Vagina (tissue), 2 donors: ENCODE measurements around the gene PRDM16. TPM values are rescaled to one million over a fixed set of nuclear protein-coding genes. Genes with fewer than 3 reads are reported as not detected.

ENCODE experiments used
- DNase-seq, 2 donors: peaks; one replicate each; pipeline ENCODE4 v3.0.0-alpha.2; 2017; ENCODE audit errors: extremely low spot score in 2 of 2
- H3K27ac ChIP-seq: fragments of 200-600 bp; sonication (generic); one replicate; pipeline ENCODE4 v1.5.1; 2019
- H3K27me3 ChIP-seq: fragments of 200-600 bp; sonication (generic); one replicate; pipeline ENCODE4 v1.5.1; 2019
- H3K36me3 ChIP-seq, 2 donors: fragments of 200-600 bp; sonication (generic); one replicate each; pipeline ENCODE4 v1.5.1; 2017 to 2019
- H3K4me1 ChIP-seq: fragments of 200-600 bp; sonication (generic); one replicate; pipeline ENCODE4 v1.5.1; 2019
- H3K4me3 ChIP-seq, 2 donors: fragments of 200-600 bp; sonication (generic); 1 replicate in 1 of 2; 2 replicates in 1 of 2; pipeline ENCODE4 v1.5.1; 2016 to 2019
- H3K9me3 ChIP-seq: fragments of 200-600 bp; sonication (generic); one replicate; pipeline ENCODE4 v1.5.1; 2019
- POLR2A ChIP-seq, 2 donors: fragments of 450-650 bp; IDR thresholded peaks; one replicate each; pipeline ENCODE4 v1.6.1; 2017; ENCODE audit warnings: antibody characterized with exemption in 2 of 2, mild to moderate bottlenecking in 2 of 2, moderate library complexity in 2 of 2
- POLR2AphosphoS5 ChIP-seq, 2 donors: sonication (generic); formaldehyde crosslinking; IDR thresholded peaks; one replicate each; pipeline ENCODE4 v1.9.0; 2017; ENCODE audit warnings: antibody characterized with exemption in 2 of 2, mild to moderate bottlenecking in 2 of 2, low read depth in 1 of 2; ENCODE audit not compliant: insufficient read depth in 1 of 2
- intact Hi-C: fragments of 100-400 bp; cut with DNase I; formaldehyde crosslinking; loops from one replicate; pipeline ENCODE4 v1.15.1; 2023
- total RNA-seq: library from RNA; depleted of rRNA; stranded (reverse); fragments of >200 nt; gene quantifications from one replicate; pipeline ENCODE4 v1.2.3, GENCODE V29; 2016
- TF ChIP-seq, protein P1 (sequence below), 3 experiments: fragments of 450-650 bp in 2 of 3; fragments of 200-600 bp in 1 of 3; sonication (generic) in 1 of 3; IDR thresholded peaks; one replicate each; pipeline ENCODE4 v1.5.1; 2017 to 2019; ENCODE audit warnings: antibody characterized with exemption in 3 of 3, mild to moderate bottlenecking in 2 of 3, moderate library complexity in 2 of 3

Gene PRDM16
- total RNA-seq, 1 donor from 2014 or later, result 3.9 TPM

DNA sequence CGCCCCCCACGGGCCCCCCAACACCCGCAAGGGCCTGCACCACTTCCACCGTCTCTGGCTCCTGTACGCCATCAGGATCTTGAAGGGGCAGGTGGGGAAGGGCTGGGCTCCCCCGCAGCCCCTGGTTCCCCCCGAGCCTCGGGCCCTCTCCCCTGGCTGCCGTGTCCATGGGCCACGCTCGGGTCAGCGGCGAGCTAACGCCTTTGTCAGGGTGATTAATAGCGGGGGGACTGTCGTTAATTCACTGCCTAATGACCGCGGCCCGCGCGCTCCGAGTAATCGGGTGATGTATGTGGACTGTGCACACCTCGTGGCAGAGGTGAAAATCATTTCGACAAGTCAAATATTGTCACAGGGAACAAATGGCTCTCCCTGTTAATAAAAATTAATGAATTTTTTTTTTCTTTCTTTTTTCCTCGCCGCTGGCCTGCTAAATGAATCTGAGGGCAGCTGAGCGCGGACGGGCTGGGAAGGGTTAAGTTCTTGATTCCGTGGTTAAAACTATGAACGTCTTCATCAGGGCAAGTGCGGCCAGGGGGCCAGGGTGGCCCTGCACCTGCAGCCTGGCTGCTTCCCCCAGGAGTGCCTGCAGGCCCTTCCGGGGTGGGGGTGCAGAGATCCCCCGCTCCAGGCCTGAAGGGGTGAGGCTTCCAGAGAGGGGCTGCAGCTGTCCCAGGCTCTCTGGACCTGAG, 100.8 kb downstream of the PRDM16 start:
- Histone ChIP-seq H3K36me3 (no peaks in the 10 kb centered on the region), H3K4me3 (no peak overlapping the region), H3K27ac (peak overlapping the region; percentile 76), H3K4me1 (peaks cover 37% of the 10 kb centered on the region), H3K9me3 (no peaks in the 10 kb centered on the region), H3K27me3 (no peaks in the 10 kb centered on the region)
- TF ChIP-seq POLR2AphosphoS5 (IDR thresholded peaks at IDR 0.05; ENCODE audit: insufficient read depth in 1 of 2, low read depth in 1 of 2) (no peak), POLR2A (IDR thresholded peaks at IDR 0.05) (no peak)
- TF ChIP-seq, protein P1, sequence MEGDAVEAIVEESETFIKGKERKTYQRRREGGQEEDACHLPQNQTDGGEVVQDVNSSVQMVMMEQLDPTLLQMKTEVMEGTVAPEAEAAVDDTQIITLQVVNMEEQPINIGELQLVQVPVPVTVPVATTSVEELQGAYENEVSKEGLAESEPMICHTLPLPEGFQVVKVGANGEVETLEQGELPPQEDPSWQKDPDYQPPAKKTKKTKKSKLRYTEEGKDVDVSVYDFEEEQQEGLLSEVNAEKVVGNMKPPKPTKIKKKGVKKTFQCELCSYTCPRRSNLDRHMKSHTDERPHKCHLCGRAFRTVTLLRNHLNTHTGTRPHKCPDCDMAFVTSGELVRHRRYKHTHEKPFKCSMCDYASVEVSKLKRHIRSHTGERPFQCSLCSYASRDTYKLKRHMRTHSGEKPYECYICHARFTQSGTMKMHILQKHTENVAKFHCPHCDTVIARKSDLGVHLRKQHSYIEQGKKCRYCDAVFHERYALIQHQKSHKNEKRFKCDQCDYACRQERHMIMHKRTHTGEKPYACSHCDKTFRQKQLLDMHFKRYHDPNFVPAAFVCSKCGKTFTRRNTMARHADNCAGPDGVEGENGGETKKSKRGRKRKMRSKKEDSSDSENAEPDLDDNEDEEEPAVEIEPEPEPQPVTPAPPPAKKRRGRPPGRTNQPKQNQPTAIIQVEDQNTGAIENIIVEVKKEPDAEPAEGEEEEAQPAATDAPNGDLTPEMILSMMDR (IDR thresholded peaks at IDR 0.05), result no peak
- intact Hi-C loops, result no loop called here
- DNase-seq, result no peak

DNA sequence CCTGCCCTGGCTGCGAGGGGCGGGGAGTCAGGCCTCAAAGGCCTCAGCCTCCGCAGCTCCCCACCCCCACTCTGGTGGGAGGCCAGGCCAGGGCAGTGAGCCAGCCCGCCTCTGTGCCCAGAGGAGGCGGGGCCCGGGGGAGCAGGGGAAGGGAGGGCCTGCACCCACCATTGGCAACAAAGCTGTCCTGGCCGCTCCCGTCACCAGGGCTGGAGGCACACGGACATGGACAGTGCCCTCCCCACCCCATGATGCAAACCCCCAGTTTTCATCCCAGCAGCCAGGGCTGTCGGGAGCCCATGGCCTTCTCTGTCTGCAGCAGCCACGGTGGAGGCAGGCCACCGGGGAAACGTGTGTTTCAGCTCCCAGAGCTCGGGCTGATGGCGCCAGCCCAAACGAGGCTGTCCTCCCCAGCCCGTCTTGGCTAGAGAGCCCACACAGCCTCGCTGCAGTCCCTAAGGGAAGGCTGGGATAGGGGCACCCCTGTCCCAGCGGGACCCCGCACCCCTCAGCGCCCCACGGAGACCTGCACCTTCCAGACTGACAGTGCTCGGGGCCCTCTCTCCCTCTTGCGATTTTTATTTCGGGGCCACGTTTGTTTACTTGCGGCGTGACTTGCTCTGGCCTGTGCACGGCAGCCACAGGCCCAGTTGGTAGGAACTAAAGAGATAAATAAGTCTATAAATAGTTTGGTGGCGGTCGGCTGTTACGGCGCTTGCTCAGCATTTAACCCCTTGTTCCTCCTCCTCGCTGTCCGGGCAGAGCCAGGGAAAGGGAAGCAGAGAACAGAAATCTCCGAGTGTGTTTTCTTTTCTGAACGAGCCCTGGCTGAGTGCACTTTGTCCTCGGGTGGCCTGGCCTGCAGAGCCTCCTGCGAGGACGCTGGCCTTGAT, 101.8 kb downstream of the PRDM16 start:
- no peak for DNase-seq
- TF ChIP-seq, protein P1 (IDR thresholded peaks at IDR 0.05), result no peak
- TF ChIP-seq POLR2AphosphoS5 (IDR thresholded peaks at IDR 0.05; ENCODE audit: insufficient read depth in 1 of 2, low read depth in 1 of 2) (peak; percentile 40 to 72), POLR2A (IDR thresholded peaks at IDR 0.05) (no peak)
- Histone ChIP-seq H3K9me3 (no peaks in the 10 kb centered on the region), H3K27ac (peak overlapping the region; percentile 76), H3K36me3 (no peaks in the 10 kb centered on the region), H3K27me3 (no peaks in the 10 kb centered on the region), H3K4me3 (peak overlapping the region; percentile 33 to 41), H3K4me1 (peaks cover 46% of the 10 kb centered on the region)
- intact Hi-C loops, result no loop called here

DNA sequence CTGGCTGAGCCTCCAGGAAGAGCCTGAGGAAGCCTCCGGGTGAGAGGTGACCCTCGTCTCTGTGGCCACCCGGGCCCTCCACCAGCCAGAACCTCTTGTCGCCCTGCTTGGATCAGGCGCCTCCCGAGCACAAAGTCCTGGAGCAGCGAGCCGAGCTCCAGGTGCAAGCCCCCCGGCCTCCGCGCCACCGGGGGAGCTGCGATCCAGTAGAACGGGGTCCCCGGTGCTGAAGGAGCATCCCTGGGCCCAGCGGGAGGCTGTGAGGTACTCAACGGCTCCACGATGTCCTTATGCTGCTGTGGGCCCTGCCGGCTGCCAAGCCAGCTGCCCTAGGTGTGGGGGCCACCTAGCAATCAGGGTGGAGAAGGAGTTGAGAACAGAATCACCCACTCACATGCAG, 102.8 kb downstream of the PRDM16 start:
- Histone ChIP-seq H3K27ac (peak overlapping the region; percentile 76), H3K4me1 (peaks cover 46% of the 10 kb centered on the region), H3K9me3 (no peaks in the 10 kb centered on the region)

DNA sequence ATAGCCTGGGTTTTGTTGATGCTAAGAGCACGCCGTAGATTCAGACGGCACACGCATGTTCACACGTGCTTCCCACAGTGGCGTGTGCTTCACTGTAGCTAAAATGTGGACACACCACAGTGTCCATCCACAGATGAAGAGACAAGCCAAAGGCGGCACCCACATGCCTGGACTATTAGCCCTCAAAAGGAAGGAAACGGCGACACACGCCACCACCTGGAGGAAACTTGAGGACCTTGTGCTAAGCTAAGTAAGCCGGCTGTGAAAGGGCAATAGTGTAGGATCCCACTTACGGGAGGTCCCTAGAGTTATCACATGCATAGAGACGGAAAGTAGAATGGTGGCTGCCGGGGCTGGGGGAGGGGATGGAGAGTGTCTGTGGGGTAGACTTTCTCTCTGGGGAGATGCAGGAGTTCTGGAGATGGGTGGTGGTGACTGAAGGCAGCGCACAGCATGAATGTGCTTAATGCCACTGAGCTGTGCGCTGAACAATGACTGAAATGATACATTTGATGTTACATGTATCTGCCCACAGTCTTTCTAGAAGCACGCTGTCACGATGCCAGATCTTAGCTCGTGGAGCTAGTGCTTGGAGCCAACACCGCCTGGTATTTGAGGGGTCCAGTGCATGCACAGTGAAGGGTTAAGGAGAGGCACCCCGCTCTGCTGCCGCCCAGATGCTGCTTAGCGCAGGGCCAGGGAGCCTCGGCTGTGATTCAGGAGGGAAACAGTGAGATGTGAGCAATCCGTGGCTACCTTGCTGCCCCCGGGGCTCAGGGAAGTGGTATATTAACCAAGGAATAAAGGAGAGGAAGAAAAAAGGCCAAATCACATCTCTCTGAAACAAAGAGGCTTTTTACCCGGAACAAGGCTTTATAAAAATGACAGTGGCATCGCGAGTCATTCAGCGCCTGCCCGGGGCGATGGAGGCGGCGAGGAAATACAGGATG, 103.7 kb downstream of the PRDM16 start:
- H3K27me3 ChIP-seq, result no peaks in the 10 kb centered on the region
- peaks cover 46% of the 10 kb centered on the region for H3K4me1 ChIP-seq
- no peak overlapping the region for H3K27ac ChIP-seq

More for the DNA sequence above, 102.8 kb downstream of the PRDM16 start:
- no peak overlapping the region for H3K4me3 ChIP-seq
- intact Hi-C loops, result no loop called here
- TF ChIP-seq POLR2AphosphoS5 (IDR thresholded peaks at IDR 0.05; ENCODE audit: insufficient read depth in 1 of 2, low read depth in 1 of 2), result no peak
- no peak for TF ChIP-seq POLR2A (IDR thresholded peaks at IDR 0.05)
- TF ChIP-seq, protein P1 (IDR thresholded peaks at IDR 0.05), result no peak
- H3K27me3 ChIP-seq, result no peaks in the 10 kb centered on the region
- no peaks in the 10 kb centered on the region for H3K36me3 ChIP-seq
- no peak for DNase-seq

More for the DNA sequence above, 103.7 kb downstream of the PRDM16 start:
- Histone ChIP-seq H3K36me3 (no peaks in the 10 kb centered on the region), H3K4me3 (no peak overlapping the region), H3K9me3 (no peaks in the 10 kb centered on the region)
- intact Hi-C loops, result no loop called here
- no peak for DNase-seq
- no peak for TF ChIP-seq POLR2AphosphoS5 (IDR thresholded peaks at IDR 0.05; ENCODE audit: insufficient read depth in 1 of 2, low read depth in 1 of 2)
- TF ChIP-seq, protein P1 (IDR thresholded peaks at IDR 0.05), result no peak
- no peak for TF ChIP-seq POLR2A (IDR thresholded peaks at IDR 0.05)
